Superior temporal gyrus (tissue), 1 donor: ENCODE measurements around the gene ZCCHC9.
"Not testable (repeated sequence)": the region's sequence is repeated elsewhere in the genome, so short reads cannot be mapped to it uniquely, and the experiment has no call there.

Experiments
- DNase-seq: peaks from one replicate; pipeline ENCODE4 v3.0.0-alpha.2; 2016; ENCODE audit errors: extremely low spot score

Gene ZCCHC9

GRCh38 chr5:81301271-81302015, at the start of gene ZCCHC9:
Gene ZCCHC9, plus strand, starts transcription at chr5:81301587. Its CDS starts 3,171 bp downstream, at chr5:81304758.
- peak; percentile 98 for DNase-seq

DNA sequence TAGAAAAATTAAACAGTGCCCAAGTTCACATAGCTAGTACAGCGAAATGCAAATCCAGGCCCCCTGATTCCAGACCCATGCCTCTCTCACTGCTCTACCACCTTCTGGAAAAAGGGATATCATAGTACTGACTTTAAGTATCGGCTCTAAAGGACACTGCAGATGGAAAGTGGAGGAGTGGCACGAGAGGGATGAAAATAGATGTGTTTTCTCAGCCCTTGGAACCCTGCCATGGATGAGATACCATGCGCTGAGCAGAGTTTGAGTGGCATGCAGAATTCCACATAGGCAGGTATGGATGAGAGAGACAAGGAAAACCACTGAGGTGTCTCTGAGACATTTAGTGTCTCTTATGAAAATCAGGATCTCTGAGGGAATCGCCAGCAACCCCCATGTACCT, 49.5 kb upstream of the ZCCHC9 start:
- peak; percentile 16 for DNase-seq

GRCh38 chr5:81252904-81253303, 48.5 kb upstream of the ZCCHC9 start:
- peak; percentile 12 for DNase-seq

GRCh38 chr5:81253875-81254274, 47.5 kb upstream of the ZCCHC9 start:
- peak; percentile 3 for DNase-seq

DNA sequence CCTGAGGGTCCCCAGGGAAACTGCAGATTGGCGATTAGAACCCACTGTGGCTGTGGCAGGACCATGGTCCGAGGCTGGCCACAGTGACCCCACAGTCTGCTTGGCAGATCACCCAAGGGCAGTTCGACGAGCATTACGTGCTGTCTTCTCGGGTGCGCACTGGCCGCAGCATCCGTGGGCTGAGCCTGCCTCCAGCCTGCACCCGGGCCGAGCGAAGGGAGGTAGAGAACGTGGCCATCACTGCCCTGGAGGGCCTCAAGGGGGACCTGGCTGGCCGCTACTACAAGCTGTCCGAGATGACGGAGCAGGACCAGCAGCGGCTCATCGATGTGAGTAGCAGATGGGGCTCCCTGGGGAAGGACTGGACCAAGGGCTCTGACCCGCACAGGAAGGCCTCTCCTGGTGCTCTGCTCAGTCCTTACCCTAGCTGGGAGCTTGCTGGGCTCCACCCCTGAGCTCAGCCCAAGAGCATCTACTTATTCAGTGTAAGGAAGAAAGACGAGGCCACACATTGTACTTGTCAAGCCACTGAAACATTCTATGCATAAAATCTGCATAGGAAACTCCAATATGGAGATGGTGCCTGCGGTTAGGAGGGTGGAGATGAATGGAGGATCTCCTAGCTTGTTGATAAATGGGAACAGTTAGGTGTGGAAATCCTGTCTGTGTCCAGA, 46.4 kb upstream of the ZCCHC9 start:
- DNase-seq: no peak

- DNase-seq: no peak
Observed at GRCh38 chr5:81256766-81257165, 44.6 kb upstream of the ZCCHC9 start.

GRCh38 chr5:81262796-81263195, 38.6 kb upstream of the ZCCHC9 start:
- DNase-seq: not testable (repeated sequence)

DNA sequence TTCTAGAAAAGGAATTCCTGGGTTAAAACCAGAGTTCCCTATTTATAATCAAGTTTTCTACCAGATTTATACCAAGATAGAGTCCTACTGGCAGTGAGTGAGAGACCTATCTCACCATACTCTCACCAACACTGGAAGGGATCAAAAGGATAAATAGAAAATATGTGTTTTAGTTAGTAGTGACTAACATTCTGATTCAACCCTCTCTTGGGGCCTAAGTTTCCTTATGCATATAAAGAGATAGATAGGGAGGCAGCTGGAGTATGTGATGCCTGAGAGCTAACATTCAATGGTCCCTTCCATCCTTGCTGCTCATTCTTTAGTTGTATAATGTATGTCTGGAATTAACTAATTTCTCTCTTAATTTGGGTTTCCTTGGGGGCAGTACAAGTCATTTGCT, 36.3 kb upstream of the ZCCHC9 start:
- DNase-seq: no peak

GRCh38 chr5:81268521-81269196, 32.7 kb upstream of the ZCCHC9 start:
- peak; percentile 38 for DNase-seq

GRCh38 chr5:81269751-81270393, 31.5 kb upstream of the ZCCHC9 start:
- DNase-seq: no peak

DNA sequence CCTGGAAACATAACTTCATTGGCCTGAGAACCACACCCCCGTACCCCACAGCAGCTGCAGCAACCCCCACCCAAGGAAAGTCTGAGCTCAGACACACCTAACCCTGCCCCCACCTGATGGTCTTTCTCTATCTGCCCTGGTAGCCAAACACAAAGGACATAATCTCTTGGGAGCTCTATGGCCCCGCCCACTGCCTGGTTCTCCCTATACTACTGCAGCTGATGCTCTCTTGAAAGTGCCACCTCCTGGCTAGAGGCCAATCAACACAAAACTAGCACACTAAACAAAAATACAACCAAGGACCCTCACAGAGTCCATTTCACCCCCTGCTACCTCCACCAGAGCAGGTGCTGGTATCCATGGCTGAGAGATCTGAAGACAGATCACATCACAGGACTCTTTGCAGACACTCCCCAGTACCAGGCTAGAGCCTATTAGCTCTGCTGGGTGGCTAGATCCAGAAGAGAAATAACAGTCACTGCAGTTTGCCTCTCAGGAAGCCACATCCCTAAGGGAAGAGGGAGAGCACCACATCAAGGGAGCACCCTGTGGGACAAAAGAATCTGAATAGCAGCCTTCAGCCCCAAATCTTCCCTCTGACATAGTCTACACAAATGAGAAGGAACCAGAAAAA, 30.9 kb upstream of the ZCCHC9 start:
- not testable (repeated sequence) for DNase-seq

DNA sequence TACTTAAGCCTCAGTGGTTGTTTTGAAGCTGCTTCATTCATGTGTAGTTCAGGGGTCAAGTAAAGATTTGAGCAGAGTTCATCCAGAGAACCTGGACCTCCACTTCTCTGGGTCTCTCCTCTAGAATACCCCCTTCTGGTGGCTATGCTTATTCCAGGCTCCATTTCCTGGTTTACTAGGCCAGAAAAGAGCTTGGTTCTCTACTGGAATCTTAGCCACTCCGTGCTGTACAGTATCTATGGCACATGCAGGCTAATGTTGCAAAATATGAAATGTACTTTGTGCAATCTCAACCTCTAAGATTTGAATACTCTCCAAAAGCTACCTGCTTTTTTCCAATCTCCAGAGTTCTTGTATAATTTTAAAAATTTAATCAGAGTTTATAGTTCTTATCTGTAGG, 17.4 kb upstream of the ZCCHC9 start:
- no peak for DNase-seq

- DNase-seq: no peak
Observed at GRCh38 chr5:81286059-81286617, 15.2 kb upstream of the ZCCHC9 start.

DNA sequence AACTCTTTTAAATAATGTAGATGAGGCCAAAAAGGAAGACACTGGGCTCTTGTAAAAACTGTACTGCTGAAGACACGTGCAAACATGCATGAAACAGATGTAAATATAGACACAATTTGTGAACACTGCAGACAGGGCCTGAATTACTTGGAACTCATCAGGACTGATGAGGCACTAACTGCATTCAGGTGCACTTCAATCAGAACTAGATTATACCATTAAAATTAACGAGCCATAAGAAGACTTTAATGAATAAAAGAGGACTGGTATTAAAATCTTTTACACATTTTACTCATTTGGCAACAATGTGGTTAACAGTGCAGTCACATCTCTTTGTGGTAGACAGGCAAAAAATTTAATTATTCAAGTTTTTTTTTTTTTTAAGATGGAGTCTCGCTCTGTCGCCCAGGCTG, 13.4 kb upstream of the ZCCHC9 start:
- DNase-seq: no peak

GRCh38 chr5:81290146-81290545, 11.2 kb upstream of the ZCCHC9 start:
- DNase-seq: no peak

GRCh38 chr5:81292130-81292529, 9.3 kb upstream of the ZCCHC9 start:
- DNase-seq: no peak

- not testable (repeated sequence) for DNase-seq
Observed at GRCh38 chr5:81294021-81294420, 7.4 kb upstream of the ZCCHC9 start.

DNA sequence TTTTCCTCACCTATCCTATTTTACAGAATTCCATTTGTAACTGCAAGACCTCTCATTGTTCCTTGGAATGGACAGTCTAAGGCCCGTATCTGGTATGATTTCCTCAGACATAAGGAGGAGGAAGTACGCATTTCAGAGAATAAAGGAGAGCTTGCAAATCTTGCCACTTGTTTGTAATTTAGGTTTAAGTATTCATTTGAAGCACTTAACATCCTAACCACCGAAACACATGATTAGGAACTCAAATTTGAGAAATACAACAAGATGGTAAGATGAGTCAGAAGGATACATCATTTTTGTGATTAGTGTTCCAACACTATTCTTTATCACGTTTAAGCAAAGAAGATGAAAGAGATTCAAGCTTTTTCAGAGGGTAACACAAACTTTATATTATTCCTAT, 3.9 kb upstream of the ZCCHC9 start:
- no peak for DNase-seq

DNA sequence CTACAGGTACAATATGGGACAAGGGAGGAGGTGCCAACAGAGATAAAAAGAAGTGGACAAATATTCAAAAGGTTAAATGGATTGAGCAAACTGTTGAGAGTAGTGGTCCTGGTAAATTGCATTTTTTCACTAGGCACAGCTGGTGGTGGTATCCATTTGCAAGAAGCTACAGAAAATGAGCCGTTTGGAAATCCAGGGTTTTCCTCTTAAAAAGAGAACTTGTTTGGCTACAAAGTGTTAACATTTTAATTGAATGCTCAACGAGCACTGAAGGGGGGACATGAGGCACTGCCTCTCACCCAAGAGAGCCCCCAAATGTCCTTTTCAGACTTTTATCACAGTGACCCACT, 491 bp upstream of the ZCCHC9 start:
- DNase-seq: no peak

DNA sequence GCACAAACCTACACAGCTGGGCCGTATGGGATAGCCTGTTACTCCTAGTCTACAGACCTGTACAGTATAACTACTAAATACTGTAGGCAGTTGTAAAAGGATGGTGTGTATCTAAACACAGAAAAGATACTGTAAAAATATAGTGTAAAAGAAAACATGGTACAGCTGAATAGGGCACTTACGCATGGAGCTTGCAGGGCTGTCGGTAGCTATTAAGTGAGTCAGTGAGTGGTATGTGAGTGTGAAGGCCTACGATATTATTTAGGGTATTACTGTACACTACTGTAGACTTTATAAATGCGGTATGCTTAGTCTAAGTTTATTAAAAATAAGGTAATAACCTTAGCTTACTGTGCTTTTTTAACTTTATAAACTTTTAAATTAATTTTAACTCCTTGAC, 1.2 kb downstream of the ZCCHC9 start:
- no peak for DNase-seq

DNA sequence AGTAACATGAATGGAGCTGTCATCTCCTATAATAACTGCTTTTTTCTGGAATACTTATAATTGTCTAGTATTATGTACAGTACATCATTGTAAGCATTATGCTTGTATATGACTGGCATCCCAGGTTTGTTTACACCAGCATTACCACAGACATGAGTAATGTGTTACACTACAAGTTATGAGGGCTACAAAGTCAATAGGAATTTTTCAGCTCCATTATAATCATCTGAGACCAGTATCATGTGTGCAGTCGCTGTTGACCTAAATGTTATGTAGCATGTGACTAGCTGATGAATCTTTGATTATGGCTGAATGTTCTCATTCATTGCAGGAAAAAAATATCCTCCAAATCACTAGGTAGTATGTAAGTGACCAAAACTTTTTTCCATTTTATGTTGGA, 2.2 kb downstream of the ZCCHC9 start:
- DNase-seq: no peak

DNA sequence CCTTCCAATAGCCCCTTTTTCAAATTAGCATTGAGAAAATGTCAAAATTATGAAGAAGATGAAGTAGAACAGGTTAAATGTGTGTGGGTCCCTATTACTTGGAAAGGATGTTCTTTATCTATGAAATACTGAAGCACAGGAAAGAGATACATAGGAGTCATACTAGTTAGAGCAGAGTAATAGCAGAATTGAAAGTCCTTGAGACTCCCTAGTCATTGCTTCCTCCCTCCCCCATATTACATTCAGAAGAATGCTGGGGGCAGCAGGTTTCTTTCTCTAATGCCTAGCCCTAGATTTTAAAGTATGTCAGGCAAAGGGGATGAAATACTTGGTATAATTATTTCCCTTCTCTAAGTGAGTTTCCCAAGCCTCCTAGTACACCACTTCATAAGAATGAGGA, 4.4 kb downstream of the ZCCHC9 start:
- DNase-seq: no peak
